GM19035 (cell line): ENCODE measurements around the gene CCR5.

Source experiments
- ATAC-seq: cut with Tn5 transposase; IDR thresholded peaks from one replicate; pipeline ENCODE4 v1.9.1; 2021; ENCODE audit not compliant: unreplicated experiment

The CCR5 gene

DNA sequence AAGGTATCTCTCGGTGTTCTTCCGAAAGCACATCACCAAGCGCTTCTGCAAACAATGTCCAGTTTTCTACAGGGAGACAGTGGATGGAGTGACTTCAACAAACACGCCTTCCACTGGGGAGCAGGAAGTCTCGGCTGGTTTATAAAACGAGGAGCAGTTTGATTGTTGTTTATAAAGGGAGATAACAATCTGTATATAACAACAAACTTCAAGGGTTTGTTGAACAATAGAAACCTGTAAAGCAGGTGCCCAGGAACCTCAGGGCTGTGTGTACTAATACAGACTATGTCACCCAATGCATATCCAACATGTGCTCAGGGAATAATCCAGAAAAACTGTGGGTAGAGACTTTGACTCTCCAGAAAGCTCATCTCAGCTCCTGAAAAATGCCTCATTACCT, 12.3 kb upstream of the CCR5 start:
- no peak for ATAC-seq

DNA sequence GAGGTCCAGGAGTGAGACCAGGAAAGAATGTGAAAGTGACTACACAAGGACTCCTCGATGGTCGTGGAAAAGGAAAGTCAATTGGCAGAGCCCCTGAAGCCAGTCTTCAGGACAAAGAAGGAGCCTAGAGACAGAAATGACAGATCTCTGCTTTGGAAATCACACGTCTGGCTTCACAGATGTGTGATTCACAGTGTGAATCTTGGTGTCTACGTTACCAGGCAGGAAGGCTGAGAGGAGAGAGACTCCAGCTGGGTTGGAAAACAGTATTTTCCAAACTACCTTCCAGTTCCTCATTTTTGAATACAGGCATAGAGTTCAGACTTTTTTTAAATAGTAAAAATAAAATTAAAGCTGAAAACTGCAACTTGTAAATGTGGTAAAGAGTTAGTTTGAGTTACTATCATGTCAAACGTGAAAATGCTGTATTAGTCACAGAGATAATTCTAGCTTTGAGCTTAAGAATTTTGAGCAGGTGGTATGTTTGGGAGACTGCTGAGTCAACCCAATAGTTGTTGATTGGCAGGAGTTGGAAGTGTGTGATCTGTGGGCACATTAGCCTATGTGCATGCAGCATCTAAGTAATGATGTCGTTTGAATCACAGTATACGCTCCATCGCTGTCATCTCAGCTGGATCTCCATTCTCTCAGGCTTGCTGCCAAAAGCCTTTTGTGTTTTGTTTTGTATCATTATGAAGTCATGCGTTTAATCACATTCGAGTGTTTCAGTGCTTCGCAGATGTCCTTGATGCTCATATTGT, 10.8 kb upstream of the CCR5 start:
- no peak for ATAC-seq

DNA sequence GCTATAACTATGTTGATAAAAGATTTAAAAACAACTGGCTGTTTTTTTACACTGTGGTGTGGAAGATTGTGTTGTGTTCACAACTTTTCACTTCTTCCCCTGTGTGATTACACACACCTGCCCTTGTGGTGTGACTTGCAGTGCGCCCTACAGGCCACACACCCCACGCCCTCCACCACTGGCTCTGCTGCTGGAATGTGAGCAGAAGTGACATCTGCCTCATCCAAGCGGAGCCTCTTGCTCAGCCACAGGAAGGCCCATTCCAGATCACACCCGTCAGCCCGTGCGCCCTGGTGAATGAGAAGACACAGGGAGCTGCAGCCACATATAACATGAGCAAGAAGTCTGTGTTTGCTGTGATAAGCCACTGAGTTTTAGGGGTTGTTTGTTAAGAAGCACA, 9.8 kb upstream of the CCR5 start:
- ATAC-seq: no peak

DNA sequence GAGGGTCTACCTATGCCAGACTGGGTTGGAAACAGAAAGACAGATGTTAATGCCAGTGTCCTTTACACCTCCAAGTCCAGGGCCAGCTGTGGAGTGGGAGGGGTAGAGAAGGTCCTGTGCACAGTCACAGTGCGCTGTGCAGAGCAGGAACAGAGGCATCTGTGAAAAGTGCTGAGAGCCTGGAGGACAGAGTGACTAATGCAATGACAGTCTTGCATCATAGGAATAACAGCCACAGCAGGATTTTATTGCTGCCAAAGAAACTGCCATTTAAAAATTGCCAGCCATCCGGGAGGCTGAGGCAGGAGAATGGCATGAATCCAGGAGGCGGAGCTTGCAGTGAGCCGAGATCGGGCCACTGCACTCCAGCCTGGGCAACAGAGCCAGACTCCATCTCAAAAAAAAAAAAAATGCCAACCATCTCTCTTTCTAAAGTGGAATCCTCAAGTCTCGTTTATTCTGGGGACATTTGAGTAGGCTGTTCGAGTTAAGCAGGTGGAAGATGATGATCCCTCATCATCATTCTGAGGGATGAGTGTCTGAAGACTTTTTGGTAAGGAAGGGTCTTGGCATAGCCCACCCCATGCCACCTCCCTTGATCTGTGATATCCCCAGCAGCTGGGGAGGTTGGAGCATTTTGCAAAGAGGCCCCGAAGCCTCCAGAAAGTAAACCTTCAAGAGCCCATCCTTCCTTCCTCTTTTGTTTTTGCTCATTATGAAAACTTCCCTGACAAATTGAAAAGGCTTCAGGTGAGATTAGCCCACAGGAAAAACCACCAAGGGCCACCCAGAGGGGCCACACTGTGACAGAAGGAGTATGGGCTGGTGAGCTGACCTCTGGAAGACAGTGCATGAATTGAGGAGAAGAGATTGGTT, 9.1 kb upstream of the CCR5 start:
- no peak for ATAC-seq

DNA sequence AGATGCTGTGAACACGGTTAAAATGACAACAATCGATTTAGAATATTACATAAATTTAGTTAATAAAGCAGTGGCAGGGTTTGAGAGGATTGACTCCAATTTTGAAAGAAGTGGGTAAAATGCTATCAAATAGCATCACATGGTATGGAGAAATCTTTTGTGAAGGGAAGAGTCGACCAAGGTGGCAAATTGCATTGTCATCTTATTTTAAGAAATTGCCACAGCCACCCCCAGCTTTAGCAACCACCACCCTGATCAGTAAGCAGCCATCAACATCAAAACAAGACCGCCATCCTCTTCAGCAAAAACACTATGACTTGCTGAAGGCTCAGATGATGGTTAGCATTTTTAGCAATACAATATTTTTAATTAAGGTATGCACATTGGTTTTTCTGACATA, 5.7 kb upstream of the CCR5 start:
- ATAC-seq: no peak

DNA sequence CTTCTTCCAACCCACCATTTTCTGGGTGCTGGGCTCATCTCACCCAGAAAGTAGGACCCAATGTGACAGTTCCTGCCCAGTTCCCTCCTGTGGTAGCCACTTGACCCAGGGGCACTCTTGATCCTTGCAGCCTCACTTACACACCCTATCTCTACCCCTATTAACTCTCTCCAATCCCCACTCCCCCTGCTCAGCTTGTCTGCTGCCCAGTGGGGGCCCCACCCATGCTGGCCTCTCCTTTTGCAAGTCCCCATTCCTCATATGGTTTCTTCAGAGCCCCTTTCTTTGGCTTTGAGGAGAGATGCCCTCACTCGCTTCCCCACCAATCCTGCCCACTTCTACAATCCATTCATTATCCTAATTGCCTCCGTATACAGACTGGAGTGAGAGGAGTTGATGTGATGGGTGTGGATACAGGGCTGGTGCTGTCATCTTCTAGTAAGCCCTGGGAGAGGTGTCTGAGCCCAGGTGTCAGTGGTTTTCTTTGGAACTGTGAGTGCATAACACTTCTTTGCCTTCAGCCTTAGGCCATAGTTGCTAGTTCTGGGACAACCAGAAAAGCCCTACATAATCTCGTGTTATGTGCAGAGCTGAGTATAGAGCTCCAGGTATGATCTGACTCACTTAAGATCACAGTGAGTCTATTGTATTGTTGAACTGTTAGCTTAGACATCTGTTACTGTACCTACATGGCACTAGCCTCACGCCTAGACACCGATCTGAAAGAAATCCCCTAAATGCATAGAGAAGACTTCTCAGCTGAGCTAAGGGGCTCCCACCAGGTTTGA, 4.8 kb upstream of the CCR5 start:
- ATAC-seq: no peak

DNA sequence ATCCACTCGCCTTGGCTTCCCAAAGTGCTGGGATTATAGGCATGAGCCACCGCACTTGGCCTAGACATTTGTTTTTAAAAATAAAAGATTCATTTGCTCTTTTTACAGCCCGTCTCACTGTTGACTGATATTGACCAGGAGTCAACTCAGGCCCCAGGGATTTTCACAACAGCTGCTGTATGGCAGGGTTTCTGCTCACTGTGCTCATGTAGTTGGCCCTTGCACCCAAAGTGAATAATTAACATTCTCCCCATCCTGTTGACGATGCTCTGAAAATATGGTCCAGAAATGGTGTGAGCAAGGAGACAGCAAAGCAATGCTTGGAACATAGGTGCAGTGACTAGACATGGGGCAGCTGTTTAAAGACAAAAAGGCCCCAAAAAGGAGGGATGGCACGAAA, 2.9 kb upstream of the CCR5 start:
- no peak for ATAC-seq

DNA sequence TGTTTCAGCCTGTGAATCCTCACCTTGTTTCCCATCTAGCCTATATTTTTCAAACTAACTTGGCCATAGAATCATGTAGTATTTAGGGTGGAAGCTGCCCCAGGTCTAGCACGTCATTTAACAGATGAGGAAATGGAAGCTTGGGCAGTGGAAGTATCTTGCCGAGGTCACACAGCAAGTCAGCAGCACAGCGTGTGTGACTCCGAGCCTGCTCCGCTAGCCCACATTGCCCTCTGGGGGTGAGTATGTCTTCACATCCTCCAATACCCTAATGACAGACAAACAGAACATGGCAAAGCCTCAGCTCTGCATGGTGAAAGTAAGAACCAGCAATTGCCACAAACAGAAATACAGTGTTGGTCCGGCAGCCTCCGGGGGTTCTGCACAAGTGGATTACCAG, 2.2 kb upstream of the CCR5 start:
- ATAC-seq: no peak

DNA sequence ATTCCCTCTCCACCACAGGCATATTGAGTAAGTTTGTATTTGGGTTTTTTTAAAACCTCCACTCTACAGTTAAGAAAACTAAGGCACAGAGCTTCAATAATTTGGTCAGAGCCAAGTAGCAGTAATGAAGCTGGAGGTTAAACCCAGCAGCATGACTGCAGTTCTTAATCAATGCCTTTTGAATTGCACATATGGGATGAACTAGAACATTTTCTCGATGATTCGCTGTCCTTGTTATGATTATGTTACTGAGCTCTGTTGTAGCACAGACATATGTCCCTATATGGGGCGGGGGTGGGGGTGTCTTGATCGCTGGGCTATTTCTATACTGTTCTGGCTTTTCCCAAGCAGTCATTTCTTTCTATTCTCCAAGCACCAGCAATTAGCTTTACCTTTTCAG, 1.6 kb upstream of the CCR5 start:
- no peak for ATAC-seq

DNA sequence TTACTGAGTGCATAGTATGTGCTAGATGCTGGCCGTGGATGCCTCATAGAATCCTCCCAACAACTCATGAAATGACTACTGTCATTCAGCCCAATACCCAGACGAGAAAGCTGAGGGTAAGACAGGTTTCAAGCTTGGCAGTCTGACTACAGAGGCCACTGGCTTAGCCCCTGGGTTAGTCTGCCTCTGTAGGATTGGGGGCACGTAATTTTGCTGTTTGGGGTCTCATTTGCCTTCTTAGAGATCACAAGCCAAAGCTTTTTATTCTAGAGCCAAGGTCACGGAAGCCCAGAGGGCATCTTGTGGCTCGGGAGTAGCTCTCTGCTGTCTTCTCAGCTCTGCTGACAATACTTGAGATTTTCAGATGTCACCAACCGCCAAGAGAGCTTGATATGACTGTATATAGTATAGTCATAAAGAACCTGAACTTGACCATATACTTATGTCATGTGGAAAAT, 1.0 kb upstream of the CCR5 start:
- ATAC-seq: peak; percentile 68

DNA sequence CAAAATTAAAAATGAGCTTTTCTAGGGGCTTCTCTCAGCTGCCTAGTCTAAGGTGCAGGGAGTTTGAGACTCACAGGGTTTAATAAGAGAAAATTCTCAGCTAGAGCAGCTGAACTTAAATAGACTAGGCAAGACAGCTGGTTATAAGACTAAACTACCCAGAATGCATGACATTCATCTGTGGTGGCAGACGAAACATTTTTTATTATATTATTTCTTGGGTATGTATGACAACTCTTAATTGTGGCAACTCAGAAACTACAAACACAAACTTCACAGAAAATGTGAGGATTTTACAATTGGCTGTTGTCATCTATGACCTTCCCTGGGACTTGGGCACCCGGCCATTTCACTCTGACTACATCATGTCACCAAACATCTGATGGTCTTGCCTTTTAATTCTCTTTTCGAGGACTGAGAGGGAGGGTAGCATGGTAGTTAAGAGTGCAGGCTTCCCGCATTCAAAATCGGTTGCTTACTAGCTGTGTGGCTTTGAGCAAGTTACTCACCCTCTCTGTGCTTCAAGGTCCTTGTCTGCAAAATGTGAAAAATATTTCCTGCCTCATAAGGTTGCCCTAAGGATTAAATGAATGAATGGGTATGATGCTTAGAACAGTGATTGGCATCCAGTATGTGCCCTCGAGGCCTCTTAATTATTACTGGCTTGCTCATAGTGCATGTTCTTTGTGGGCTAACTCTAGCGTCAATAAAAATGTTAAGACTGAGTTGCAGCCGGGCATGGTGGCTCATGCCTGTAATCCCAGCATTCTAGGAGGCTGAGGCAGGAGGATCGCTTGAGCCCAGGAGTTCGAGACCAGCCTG, 984 bp downstream of the CCR5 start:
- ATAC-seq: no peak

DNA sequence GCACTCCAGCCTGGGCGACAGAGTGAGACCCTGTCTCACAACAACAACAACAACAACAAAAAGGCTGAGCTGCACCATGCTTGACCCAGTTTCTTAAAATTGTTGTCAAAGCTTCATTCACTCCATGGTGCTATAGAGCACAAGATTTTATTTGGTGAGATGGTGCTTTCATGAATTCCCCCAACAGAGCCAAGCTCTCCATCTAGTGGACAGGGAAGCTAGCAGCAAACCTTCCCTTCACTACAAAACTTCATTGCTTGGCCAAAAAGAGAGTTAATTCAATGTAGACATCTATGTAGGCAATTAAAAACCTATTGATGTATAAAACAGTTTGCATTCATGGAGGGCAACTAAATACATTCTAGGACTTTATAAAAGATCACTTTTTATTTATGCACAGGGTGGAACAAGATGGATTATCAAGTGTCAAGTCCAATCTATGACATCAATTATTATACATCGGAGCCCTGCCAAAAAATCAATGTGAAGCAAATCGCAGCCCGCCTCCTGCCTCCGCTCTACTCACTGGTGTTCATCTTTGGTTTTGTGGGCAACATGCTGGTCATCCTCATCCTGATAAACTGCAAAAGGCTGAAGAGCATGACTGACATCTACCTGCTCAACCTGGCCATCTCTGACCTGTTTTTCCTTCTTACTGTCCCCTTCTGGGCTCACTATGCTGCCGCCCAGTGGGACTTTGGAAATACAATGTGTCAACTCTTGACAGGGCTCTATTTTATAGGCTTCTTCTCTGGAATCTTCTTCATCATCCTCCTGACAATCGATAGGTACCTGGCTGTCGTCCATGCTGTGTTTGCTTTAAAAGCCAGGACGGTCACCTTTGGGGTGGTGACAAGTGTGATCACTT, 2.0 kb downstream of the CCR5 start:
- no peak for ATAC-seq

DNA sequence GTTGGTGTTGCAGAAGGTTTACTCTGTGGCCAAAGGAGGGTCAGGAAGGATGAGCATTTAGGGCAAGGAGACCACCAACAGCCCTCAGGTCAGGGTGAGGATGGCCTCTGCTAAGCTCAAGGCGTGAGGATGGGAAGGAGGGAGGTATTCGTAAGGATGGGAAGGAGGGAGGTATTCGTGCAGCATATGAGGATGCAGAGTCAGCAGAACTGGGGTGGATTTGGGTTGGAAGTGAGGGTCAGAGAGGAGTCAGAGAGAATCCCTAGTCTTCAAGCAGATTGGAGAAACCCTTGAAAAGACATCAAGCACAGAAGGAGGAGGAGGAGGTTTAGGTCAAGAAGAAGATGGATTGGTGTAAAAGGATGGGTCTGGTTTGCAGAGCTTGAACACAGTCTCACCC, 4.0 kb downstream of the CCR5 start:
- ATAC-seq: no peak

DNA sequence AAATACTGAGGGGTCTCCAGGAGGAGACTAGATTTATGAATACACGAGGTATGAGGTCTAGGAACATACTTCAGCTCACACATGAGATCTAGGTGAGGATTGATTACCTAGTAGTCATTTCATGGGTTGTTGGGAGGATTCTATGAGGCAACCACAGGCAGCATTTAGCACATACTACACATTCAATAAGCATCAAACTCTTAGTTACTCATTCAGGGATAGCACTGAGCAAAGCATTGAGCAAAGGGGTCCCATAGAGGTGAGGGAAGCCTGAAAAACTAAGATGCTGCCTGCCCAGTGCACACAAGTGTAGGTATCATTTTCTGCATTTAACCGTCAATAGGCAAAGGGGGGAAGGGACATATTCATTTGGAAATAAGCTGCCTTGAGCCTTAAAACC, 4.5 kb downstream of the CCR5 start:
- ATAC-seq: no peak

DNA sequence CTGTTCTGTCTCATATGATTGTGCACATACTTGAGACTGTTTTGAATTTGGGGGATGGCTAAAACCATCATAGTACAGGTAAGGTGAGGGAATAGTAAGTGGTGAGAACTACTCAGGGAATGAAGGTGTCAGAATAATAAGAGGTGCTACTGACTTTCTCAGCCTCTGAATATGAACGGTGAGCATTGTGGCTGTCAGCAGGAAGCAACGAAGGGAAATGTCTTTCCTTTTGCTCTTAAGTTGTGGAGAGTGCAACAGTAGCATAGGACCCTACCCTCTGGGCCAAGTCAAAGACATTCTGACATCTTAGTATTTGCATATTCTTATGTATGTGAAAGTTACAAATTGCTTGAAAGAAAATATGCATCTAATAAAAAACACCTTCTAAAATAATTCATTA, 5.1 kb downstream of the CCR5 start:
- ATAC-seq: no peak

DNA sequence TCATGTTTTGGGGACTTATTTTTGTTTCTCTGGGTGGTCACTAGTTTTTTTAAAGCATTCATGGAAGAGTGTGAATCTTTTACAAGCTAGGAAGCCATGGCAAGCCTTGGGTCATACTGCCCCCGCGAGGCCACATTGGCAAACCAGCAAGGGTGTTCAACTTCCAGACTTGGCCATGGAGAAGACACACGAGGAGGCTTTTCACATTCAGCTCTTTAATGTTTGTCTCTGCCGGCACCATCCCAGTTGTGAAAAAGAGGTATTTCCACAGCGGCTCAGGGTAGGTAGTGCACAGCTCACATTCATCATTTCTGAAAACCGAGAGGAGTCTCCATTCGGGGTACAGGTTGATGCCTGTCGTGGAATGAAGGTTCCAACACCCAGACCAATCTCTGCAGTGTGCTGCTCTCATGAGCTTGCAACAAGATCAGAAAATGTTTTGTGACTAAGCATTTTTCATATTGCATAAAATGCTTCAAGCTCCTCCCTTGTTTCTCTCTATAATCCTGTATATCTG, 7.7 kb downstream of the CCR5 start:
- no peak for ATAC-seq

DNA sequence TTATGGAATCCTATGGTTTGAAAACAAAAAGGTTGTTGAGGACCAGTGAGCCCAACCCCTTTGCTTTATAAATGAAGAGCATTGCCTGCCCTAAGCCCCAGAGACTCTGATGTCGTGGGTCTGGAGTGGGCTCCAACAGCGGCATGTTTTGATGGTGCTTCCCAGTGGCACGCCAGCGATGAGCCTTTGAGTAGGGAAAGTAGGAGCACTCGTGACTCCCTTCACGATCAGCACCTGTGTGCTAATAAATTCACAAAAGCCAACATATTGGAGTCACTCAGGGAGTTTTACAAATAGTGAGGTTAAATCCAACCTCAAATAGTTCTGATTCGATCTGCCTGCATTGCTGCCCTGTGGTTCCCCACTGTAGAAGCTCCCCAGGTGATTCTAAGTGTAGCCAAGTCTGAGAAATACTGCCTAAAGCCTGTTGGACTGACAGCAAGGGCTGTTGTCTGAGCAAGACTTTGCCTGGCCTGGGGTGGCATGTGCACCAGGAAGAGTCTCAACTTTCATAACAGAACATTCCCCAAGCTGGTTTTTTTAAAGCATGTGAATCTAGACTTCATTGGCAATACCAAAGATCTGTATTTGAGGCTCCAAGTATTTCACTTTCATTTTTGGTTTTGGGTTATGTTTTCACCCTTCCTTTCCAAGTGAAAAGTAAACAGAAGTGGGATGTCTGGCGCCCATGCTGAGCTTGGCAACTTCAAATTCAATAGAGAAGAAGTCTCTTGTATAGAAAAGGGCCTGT, 9.9 kb downstream of the CCR5 start:
- ATAC-seq: no peak

DNA sequence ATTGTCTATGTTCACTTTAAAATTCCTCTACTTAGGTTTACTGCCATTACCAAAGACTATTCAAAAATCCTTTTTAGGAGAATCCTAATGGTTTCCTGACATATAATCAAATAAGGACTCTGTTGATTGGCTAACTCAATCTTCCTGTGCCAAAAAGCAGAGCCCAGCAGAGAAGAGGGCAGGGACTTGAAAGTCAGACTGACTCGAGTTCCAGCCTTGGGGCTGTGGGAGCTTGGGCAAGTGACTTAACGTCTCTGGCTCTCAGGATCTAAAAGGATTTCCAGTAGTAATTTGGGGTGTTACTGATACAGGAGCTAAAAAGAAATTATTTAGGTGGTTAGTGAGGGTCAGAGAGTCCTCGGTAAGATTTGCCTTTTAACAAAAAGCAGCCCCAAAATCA, 10.9 kb downstream of the CCR5 start:
- ATAC-seq: no peak
